ENCODE results near the gene TMEM164.

Gene TMEM164

DNA sequence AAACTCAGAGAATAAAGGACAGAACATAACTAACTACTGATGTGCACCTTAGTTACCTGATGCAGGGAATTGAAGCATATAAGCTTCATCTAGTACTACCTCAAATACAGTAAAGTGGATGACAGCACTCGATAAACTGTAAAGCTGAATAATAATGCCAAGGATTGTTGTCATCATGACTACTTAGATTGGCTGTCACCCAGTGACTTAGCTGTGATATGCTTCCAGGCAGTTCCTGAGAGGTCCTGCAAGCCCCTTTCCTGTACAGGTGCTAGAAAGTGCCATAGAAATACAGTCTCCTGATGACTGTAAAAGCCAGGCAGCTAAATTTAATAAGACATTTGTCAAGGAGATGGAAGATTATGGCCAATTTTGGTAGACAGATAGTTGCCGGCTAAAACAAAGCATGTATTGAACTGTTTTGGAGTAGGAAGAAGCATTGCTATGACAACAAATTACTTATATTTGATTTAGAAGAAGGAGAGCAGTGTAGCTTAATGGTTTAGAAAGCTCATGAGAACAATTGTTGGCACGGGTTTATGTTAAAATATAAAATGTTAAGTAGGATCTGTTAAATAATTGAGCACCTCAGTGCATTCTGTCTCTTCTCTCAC is 29.7 kb downstream of the TMEM164 start:
- no peak for TF ChIP-seq CTCF (conservative IDR thresholded peaks at IDR 0.05)
- TF ChIP-seq ZFX (IDR thresholded peaks at IDR 0.05), result no peak
- no peak overlapping the region for H3K27ac ChIP-seq

DNA sequence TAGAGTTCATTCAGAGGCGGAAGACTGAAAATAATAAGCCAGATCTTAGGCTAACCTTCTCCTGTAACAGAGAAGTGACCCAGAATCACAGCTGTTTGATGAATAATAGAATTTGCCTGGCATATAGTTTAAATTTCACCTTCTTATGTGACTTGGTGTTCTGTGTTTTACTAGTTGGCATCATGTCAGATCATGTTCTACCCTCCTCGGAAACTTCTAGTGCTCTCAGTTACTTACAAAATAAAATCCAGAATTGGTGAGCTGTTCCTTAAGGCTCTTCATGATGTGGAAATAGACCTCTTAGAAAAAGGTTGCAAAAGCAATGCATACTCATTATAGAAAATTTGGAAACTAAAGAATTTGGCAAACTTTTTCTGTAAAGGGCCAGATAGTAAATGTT is 31.1 kb downstream of the TMEM164 start:
- TF ChIP-seq ZFX (IDR thresholded peaks at IDR 0.05) (no peak), CTCF (conservative IDR thresholded peaks at IDR 0.05) (no peak)
- H3K27ac ChIP-seq, result no peak overlapping the region

DNA sequence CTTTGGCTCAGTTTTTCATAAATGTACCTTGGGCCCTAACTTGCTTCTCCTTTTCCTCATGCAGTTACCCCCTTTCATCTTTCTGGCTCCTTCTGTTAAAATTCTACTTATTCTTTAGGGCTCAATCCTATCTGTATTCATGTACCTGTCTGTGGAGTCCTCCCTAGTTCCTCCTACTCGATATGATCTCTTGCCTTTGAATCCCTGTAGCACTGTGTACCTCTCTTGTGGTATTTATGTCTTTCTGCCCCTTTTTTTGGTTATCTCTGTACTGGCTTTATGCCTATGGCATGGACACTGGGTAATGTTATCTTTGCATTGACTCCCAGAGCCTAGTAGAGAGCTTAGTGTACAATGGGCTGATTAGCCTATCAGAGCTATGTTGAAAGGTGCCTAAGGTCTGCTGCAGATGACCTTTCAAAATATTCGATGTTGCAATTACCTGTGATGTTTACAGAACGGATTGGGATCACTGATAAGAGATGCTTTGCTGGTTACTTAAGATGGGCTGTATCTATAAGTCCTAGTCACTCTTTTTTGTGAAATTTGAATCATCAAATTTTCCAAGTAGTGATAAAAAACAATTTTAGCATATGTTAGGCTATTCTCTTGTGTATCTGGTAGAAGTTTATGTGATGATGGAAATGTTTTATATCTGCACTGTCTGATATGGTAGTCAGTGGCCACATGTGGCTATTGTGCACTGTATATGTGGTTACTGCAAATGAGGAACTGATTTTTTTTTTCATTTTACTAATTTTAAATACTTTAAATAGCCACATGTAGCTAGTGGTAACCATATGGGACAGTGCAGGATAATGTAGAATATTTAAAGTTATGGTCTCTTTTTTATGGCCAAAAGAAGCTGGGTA is 33.5 kb downstream of the TMEM164 start:
- TF ChIP-seq CTCF (conservative IDR thresholded peaks at IDR 0.05) (no peak), ZFX (IDR thresholded peaks at IDR 0.05) (no peak)
- no peak overlapping the region for H3K27ac ChIP-seq

GRCh38 chrX:110037178-110037577 is 34.3 kb downstream of the TMEM164 start:
- no peak for TF ChIP-seq CTCF (conservative IDR thresholded peaks at IDR 0.05)
- TF ChIP-seq ZFX (IDR thresholded peaks at IDR 0.05), result no peak
- no peak overlapping the region for H3K27ac ChIP-seq

DNA sequence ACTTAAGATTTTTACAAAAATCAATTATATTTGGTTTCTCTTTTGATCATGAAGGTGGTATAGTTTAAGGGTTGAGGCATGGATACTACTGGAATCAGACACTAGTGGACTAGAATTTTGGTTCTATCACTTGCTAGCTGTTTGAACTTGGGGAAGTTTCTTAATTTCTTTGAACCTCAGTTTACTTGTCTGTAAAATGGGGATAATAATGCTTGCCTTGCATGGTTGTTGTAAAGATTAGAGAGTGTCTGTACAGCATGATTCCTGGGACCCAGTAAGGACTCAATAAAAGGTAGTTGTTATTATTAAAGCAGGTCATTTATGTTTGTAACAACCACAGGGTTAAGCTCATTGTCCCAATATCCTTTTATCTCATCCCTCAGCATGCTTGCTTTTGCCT is 36.0 kb downstream of the TMEM164 start:
- H3K27ac ChIP-seq, result no peak overlapping the region
- no peak for TF ChIP-seq CTCF (conservative IDR thresholded peaks at IDR 0.05)
- TF ChIP-seq ZFX (IDR thresholded peaks at IDR 0.05), result no peak

DNA sequence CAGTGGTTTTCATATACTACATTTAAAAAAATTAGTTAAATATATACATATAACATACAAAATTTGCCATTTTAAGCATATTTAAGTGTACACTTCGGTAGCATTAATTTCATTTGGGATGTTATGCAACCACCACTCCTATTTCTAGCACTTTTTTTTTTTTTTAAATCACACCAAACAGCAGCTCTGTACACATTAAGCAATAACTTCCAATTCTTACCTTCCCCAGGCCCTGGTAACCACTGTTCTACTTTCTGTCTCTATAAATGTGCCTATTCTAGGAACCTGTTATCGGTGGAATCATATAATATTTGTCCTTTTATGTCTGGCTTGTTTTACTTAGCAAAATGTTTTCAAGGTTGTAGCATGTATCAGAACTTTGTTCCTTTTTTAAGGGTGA is 39.1 kb downstream of the TMEM164 start:
- H3K27ac ChIP-seq, result no peak overlapping the region
- TF ChIP-seq ZFX (IDR thresholded peaks at IDR 0.05), result no peak
- TF ChIP-seq CTCF (conservative IDR thresholded peaks at IDR 0.05), result no peak

GRCh38 chrX:110042496-110042895 is 39.6 kb downstream of the TMEM164 start:
- no peak overlapping the region for H3K27ac ChIP-seq
- TF ChIP-seq ZFX (IDR thresholded peaks at IDR 0.05) (no peak), CTCF (conservative IDR thresholded peaks at IDR 0.05) (no peak)

All from C4-2B (cell line).